GM12878 (cell line): Measurements from ENCODE around the gene HOXD1.

Experiments
- TCF7 ChIP-seq: IDR thresholded peaks from 2 replicates; pipeline ENCODE4 v1.6.1; 2014; ENCODE audit warnings: antibody characterized with exemption, borderline replicate concordance
- TF ChIP-seq, protein P1 (sequence below), 3 experiments: IDR thresholded peaks in 2 of 3; conservative IDR thresholded peaks in 1 of 3; 2 replicates each; pipeline ENCODE4 v1.5.1; 2011; ENCODE audit warnings: low read depth in 3 of 3, low read length in 3 of 3, mild to moderate bottlenecking in 3 of 3, control low read depth in 2 of 3, moderate library complexity in 2 of 3, inconsistent platforms in 1 of 3, mixed read lengths in 1 of 3; ENCODE audit not compliant: control insufficient read depth in 2 of 3, insufficient read depth in 1 of 3; ENCODE audit errors: extremely low read depth in 1 of 3

GRCh38 chr2:176147210-176147799 lies 41.2 kb upstream of the HOXD1 start:
- TF ChIP-seq TCF7, result no peak
- TF ChIP-seq, protein P1, sequence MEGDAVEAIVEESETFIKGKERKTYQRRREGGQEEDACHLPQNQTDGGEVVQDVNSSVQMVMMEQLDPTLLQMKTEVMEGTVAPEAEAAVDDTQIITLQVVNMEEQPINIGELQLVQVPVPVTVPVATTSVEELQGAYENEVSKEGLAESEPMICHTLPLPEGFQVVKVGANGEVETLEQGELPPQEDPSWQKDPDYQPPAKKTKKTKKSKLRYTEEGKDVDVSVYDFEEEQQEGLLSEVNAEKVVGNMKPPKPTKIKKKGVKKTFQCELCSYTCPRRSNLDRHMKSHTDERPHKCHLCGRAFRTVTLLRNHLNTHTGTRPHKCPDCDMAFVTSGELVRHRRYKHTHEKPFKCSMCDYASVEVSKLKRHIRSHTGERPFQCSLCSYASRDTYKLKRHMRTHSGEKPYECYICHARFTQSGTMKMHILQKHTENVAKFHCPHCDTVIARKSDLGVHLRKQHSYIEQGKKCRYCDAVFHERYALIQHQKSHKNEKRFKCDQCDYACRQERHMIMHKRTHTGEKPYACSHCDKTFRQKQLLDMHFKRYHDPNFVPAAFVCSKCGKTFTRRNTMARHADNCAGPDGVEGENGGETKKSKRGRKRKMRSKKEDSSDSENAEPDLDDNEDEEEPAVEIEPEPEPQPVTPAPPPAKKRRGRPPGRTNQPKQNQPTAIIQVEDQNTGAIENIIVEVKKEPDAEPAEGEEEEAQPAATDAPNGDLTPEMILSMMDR (IDR thresholded peaks at IDR 0.05 in 2 of 3, conservative IDR thresholded peaks at IDR 0.05 in 1 of 3; ENCODE audit: control insufficient read depth in 2 of 3, extremely low read depth in 1 of 3, insufficient read depth in 1 of 3, low read depth in 3 of 3, low read length in 3 of 3), result no peak
